GM19438 (cell line): Measurements from ENCODE around the gene ZBTB38.

ENCODE experiments used
- ATAC-seq: cut with Tn5 transposase; IDR thresholded peaks from one replicate; pipeline ENCODE4 v1.9.1; 2021; ENCODE audit warnings: low read depth; ENCODE audit not compliant: unreplicated experiment

The ZBTB38 gene

DNA sequence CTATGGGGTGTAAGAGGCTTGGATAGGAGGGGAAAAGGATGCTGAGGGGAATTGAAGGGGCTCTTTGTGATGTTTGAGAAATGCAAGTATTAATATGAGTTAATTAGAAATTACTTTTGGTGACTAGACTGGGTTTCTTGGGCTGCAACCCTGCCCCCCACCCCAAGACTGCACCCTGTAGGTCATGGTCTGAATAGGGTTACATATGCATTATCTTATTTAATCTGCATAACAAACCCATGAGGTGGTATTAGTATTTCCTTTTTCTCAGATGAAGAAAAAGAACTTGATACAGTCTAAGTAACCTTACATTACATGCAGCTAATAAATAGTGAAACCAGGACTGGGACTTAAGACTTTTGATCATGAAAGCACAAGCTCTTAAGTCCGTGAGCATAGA lies 5.6 kb upstream of the ZBTB38 start:
- ATAC-seq = no peak

DNA sequence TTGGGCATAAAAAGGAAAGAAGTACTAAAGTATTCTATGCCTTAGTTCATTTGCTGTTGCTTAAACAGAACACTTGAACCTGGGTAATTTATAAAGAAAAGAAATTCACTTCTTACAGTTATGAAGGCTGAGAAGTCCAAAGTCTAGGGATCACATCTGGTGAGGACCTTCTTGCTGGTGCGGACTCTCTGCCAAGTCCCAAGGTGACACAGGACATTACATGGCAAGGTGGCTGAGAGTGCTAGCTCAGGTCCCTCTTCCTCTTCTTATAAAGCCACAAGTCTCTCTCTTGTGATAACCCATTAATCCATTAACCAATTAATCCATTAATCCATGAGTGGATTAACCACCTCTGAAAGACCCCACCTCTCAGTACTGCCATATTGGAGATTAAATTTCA lies 3.1 kb upstream of the ZBTB38 start:
- no peak for ATAC-seq

DNA sequence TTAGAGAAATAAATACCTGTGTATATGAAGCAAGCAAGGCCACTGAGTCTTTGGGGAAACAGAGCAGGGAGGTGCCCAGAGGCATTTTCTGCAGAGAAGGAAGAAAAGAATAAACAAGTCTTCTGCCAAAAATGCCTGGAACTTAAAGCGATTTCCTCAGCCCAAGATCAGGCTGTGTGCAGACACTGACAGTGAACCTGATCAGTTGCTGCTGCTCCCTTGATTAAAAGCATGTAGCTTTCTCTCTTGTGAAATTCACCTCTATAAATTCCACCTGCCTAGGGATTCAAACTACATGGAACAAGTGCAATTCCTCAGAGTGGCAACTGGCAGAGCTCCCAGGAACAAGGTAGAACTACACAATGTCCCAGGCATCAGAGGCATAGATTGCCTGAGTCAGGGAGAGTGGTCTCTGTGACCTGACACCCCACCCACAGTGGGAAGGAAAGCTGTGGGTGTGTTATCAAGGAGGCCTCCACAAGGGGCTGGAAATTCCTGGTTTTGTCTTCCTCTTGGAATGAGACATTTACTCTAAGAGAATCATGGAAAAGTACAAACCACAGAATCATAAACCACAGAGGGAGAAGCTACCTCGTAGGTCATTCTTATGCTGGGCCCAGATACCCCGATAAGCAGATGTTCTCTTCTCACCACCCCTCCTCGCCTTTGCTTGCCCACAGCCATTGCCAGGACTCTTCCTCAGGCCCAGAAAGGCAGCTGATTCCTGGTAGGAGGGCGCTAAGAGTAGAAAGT lies 1.8 kb upstream of the ZBTB38 start:
- no peak for ATAC-seq

DNA sequence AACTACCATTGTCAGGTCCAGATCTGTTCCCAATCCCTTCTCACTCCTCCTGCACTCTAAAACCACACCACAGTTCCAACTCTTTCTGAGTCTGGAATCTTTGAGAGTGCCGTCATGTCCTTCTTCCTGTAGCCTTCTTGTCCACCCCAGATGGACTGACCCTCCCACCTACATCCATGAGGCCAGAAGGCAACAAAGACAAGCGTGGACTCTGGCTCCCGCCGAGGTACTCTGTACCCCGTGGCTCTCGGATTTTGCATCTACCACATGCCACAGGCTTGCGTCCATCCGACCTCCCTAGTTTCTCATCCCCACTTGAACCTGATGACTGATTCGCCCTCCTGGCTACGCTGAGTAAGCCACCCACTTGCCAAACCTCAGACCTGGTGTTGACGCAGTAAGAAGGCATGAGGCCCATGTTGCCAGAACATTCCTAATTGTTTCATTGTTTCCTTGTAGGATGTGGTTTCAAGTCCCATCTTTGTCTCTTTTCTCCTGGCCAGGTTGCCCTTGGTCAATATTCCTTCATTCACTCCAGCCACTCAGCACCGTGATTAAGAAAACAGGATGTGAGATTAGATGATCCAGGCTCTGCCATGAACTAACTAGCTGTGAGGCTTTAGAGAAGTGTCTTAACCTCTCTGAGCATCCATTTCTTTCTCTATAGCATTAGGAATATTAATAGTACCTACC lies 1.1 kb upstream of the ZBTB38 start:
- ATAC-seq = no peak

DNA sequence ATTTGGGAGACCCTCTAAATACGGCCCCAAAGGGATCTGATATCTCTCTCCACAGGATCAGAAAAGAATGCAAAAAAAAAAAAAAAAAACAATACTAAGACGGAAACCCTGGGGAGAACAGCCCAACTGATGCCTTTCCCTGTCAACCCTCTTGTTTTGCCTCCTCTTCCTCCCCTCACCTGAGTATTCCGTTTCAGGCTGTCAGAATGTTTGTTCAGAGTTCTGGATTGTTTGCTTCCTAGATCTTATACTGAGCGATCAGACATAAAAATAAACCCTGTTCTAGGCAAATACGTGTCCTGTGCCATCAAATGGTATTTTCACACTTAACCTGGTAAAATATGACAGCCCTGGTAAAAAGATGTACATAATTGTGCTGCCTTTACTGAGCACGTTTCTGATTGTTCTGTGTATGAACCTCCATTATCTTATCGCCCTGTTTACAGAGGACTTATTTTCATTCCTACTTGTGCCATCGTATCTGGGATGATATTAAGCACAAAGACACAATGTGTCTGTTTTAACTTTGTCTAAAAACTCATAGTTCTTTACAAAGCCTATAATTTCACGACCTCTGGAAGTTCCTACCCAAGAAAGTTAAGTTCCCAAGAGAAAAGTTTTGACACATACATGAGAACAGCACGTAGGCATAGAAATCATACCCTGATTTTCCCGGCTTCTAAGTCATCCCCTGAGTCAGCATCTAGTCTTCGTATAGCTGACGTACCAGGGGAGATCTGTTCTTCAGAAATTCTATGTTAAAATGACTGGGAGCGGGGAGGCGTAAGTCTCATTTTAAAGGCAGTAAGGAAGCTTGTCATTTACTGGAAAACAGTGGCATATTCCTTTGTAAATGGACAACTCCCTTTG lies 856 bp downstream of the ZBTB38 start:
- ATAC-seq = no peak

DNA sequence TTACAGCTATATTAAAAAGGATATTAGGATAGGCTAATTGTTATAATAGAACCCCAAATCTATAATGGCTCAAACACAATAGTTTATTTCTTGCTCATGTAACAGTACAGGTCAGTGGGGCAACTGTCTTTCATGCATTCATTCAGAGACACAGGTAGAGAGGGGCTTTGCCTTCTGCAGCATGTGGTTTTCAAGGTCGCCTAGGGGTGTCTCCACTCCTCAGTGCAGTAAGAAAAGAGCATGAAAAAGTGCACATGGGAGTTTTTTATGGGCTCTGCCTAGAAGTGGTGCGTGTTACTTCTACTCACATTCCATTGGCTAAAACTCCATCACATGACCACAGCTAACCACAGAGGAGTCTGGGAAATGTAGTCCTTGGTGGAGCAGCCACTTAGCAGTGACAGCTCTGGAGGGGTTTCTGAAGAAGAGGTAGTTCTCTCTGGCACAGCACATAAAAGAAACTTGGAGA lies 1.8 kb downstream of the ZBTB38 start:
- peak; percentile 89 for ATAC-seq

DNA sequence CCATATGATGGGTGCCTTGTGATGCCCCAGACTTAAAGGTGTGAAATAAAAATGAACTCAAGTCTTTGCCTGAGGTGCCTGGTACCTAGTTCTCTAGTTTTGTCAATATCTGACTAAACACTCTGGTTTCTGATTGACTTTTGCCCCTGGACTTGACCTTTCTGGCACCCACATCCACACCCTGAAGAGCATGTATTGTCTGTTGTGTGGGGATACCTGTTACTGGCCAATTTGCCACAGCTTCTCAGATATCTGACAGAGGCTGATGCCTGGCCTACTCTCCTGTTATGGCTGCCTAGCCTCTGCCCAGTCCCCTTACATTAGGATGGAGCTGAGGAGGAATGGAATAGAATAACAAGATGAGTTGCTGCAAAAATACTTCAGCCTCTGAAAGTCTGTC lies 3.6 kb downstream of the ZBTB38 start:
- no peak for ATAC-seq

DNA sequence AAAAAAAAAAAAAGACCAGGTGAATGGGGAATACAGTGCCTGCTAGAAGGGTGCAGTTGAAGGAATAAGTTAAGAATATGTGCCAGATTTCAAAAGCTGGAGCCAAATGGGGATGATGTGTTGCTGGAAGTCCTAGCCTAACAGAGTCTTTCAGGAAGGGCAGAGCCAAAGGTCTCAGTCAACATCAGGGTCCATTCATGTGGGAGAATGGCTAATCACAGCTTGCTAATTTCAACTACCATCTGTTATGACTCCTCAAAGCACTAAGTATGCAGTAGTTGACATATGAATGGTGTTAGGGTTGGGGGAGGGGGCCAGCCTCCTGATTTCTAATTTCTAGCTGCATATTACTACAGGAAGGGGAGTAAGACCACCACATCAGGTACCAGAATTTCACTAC lies 4.4 kb downstream of the ZBTB38 start:
- no peak for ATAC-seq

DNA sequence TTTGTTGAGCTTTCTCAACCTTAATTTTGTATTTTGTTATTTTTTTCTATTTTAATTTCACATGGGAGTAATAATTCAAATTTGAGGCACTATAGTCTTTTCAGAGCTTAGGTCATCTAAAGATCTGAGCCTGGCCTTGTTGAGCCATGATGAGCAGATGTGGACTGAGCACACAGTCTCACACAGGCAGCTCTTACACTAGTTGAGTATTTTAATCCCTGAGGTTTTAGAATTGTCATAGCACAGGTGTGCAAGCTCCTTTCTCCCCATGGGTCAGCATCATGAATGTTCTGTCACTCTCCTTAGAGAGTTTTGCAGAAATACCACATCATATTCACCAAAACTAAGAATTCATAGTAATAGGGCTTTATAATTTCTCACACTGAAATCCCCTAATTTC lies 4.9 kb downstream of the ZBTB38 start:
- ATAC-seq = no peak

DNA sequence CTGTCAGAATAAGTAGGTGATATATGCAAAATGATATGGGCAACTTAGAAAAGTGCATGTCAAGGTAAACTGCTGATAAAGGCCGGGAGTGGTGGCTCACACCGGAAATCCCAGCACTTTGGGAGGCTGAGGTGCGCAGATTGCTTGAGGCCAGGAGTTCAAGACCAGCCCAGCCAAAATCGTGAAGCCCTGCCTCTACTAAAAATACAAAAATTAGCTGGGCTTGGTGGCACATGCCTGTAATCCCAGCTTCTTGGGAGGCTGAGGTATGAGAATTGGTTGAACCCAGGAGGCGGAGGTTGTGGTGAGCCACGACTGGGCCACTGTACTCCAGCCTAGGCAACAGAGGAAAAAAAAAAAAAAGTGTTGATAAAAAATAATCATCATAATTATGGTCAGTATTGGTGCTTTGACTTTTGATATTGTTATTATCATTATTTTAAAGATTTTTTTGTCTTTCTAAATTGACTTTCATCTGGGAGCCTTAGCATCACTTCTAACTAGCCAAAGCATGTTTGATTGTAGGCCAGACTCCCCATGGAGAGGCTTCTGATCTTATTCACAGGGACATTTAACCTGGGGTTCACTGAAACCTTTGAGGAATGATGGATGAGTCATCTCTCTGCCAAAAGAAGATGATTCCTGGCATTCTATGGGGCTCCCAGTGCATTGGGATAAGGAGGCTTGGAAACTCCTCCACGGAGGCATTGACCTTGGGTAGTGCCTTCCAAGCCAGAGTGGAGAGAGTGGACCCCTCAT lies 5.6 kb downstream of the ZBTB38 start:
- no peak for ATAC-seq

DNA sequence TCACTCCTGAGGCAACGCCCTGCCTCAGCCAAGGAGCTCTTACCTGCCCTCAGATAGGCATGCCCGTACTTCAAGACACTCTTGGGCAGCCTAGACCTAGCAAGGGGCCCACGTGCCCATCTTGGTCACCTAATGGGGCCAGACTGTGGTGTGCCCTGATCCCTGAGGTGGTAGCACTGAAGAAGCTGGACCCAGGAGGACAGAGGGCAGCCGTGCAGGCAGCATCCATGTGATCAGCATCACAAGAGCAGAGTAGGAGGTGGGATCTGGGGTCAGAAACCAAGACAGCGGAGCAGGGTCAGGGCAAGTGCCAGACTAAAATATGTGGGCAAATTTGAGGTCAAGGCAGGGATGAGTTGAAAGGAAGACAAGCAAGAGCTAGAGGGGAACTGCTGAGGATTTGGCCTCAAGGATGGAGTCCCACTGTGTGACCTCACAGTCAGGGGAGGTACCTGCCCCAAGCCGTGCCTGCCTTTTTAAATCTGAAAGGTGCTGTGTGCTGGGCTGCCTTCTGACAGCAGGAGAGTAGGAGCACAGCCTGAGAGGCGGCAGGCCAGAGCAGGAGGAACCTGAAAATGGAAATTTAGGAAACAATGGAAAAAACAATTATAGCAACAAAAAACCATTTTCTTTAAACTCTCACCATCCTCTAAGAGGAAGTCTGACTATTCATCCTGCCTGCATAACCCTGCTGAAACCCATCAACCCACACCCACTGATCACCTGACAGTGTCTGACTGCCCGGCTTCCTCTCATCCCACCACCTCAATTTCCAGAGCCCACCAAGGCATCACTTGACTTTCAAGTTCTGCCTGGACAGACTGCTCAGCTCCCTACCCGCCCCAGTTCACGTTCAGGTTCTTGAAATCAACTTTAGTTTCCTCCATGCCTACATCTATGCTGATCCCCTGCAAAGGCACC lies 7.3 kb downstream of the ZBTB38 start:
- no peak for ATAC-seq

DNA sequence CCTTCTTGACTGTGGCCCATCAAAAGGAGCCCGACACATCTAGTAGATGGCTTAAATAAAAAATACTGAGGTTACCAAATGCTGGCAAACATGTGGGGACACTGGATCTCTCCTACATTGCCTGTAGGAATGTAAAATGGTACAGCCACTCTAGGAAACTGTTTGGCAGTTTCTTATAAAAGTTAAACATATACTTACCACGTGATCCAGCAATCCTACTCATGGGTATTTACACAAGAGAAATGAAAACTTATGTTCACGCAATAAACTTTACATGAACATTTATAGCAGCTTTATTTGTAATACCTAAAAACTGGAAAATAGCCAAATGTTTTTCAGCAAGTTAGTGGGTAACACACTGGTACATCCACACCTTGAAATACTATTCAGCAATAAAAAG lies 9.1 kb downstream of the ZBTB38 start:
- ATAC-seq = no peak

DNA sequence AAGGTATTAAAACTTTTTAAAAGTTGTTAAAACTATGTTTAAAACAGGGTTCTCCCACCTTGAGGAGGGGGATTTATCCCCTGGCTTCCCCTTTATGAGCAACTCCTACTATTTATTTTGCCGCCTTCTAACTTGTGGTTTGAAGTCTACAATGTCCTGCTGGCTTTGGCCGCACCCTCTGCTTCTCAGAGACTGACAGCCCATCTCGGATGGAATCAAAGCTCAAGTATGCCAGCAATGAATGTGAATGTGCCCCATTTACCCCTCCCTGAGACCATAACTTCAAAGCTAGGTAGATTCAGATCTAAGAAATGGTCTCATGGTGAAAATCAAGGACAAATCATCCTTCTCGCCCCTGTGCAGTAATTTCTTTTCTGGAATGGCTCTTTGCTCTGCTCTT lies 10.3 kb downstream of the ZBTB38 start:
- no peak for ATAC-seq

DNA sequence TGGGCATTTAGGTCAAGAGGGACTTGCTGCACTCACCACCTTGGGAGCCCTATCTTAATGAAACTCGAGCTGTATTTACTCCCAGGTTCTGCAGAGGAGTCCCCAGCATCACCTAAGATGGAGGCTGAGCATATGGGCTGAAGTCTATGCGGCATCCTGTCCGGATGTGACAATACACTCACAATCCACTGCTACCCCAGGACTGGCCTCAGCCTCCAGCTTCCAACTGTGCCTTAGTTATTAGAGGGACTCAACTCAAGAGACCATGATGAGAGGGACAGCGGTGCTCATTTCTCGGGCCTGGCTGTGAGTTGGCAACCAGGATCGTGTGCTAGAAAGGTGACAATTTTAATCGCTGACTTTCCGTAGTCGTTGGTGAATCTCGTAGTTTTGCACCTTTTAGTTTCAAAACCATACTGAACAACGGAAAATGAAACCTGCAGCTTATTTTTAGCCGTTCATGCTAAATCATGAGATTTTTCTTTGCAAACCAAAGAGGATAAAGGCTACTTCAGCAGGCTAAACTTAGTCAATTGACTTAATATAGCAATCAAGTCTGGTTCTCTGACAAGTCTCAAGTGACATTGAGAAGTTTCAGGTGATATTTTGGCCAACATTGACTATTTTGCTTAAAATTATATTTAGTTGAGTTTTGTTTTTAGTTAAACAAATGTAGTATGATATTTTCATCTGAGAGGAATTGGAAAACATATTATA lies 11.1 kb downstream of the ZBTB38 start:
- peak; percentile 43 for ATAC-seq

DNA sequence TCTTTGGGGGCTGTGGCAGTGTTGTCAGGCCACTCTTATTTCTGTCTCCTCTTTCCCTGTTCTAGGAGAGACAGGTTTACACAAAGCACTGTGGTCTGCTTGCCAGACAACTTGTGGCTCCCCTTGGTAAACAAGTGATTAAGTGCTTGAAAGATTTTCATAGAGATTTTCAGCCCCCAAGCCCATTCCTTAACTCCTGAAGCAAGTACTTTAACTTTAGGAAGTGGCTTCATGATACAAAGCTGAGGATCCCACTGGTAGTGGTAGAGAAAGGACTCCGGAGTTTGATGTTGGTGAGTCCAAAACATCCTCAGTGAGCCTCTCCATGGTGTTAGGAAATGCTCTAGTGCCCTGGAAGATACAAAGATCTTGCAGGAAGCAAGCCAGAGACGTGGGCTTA lies 12.0 kb downstream of the ZBTB38 start:
- no peak for ATAC-seq

DNA sequence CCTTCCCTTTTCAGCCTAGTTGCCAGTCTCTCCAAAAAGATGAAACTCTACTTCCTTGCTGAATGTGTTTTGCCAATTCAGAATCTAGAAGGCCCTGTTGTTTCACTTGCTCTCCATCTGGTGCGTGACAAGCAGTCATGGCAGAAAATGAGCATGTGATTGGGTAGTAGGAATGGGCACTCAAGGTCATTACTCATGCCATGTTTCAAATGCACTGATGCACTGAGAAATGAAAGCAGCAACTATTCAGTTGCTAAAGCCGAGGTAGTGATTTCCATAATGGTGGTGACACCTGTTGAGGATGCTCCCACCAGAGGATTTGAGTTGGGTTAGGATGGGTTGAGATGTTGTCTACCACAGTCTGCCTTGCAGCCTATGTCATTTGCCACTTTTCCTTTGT lies 12.7 kb downstream of the ZBTB38 start:
- peak; percentile 35 for ATAC-seq

DNA sequence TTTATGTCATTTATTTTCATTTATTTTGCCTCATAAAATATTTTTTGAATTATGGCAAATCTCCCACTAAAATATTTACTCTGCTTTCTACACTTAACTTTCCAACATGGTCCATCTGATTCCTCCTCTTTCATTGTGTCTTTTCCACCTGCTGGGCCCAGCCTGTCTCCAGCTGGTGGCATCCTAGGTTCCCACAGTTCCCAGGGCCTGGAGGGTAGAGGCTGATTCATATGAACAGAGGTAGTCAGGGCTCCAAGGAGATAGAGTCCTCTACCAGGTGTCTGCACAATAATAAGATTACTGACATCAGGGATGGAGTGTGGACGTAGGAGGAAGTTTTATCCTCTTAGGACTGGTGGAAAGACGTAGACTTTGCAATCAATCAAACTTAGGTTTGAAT lies 14.3 kb downstream of the ZBTB38 start:
- ATAC-seq = no peak

DNA sequence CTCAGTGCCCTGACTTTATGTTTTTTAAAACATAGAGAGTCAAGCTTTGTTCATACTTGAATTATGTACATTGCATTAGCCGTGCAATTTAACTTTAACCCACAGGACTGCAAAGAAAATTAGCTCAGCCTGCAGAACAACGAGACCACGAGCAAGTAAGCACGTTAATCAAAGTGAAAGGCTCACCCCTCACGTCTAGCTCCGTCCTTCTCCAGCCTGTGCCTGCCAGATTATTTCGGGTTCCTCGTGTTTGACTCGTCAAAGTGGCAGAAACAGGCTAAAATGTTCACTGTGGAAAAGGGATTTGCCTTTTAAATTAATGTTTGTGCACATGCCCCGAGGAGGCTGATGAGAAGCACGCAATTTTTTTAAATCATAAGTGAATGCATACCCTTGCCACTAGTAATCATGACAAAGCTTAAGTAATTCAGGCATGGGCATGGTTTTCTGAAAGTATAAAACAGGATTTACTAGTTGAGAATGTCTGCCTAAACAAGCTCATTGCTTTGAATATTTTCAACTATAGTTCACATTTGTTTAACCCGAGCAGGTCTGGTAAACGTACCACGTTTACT lies 15.3 kb downstream of the ZBTB38 start:
- no peak for ATAC-seq

DNA sequence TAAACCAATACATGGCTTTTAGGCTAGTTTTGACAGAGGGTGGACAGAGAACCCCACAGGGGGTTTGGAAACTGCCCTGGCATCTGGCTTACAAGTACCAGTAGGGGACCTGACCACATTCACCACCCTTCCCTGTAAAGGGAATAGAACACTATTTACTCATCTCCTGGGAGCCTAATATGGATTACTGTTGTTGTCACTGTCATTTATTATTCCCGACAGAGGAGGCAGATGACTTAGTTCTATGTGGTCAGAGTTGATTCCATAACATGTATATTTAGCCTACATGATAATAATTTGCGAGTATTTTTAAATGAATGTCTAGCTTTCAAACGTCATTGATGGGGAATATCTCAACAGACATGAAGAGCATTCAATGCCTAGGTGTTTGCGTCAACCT lies 15.9 kb downstream of the ZBTB38 start:
- no peak for ATAC-seq
